ENCODE data around the gene CAMSAP3. TPM values are rescaled to one million over a fixed set of nuclear protein-coding genes. Genes with fewer than 3 reads are reported as not detected.
"Not testable (repeated sequence)": the region's sequence is repeated elsewhere in the genome, so short reads cannot be mapped to it uniquely, and the experiment has no call there.

Gene CAMSAP3
- polyA plus RNA-seq, 12 donors, result 0.06 to 8.8 (median 0.33) TPM; not detected in 2

- no peak for DNase-seq
These were observed 33.1 kb downstream of the CAMSAP3 start for GRCh38 chr19:7628589-7629311.

DNA sequence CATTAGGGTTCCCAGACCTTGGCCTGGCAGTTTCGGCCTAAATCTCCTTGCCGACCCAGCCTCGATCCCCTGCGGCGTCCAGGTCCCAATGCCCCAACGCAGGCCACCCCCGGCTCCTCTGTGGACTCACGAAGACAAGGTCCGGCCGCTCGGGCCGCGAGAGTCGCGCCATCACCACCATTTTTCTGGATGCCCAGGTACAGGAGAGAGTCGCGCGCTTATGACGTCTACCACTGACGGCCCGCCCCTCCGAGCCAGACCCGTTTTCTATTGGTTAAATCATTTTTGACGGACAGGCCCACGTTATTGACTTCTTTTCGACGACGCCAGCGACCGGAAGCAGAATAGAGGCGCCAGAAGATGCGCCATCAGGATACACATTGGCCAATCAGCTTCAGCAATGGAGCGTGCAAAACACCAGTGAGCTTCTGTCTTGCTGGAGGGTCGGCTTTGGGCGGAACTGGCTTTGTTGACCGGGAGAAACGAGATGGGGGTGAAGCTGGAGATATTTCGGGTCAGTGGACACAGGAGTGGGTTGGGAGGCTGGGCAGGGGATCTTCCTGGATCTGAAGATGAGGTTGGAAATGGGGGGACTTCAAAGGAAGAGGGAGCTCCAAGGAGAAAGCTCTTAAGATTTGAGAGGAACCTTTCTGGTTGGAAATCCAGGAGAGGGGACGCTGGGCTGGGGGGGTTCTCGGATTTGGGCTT lies 33.8 kb downstream of the CAMSAP3 start, which contains the start of the genes PET100 and XAB2:
TSS of gene PET100 (plus strand) at position 447 of the 708 bp plus-strand sequence. CDS start at position 488, 41 bp downstream.
TSS of gene XAB2 (minus strand) at position 199 of the 708 bp plus-strand sequence. CDS start at position 181, 18 bp downstream.
- peak; percentile 99 for DNase-seq

- no peak for DNase-seq
These were observed 35.9 kb downstream of the CAMSAP3 start for GRCh38 chr19:7631577-7631976.

GRCh38 chr19:7632340-7633203 lies 36.9 kb downstream of the CAMSAP3 start:
- DNase-seq, result no peak

- DNase-seq, result no peak
These were observed 38.0 kb downstream of the CAMSAP3 start, which contains the start of gene PCP2 for GRCh38 chr19:7633698-7634097. PCP2 (minus strand) TSS chr19:7633719; CDS start chr19:7633457, 262 bp downstream.

DNA sequence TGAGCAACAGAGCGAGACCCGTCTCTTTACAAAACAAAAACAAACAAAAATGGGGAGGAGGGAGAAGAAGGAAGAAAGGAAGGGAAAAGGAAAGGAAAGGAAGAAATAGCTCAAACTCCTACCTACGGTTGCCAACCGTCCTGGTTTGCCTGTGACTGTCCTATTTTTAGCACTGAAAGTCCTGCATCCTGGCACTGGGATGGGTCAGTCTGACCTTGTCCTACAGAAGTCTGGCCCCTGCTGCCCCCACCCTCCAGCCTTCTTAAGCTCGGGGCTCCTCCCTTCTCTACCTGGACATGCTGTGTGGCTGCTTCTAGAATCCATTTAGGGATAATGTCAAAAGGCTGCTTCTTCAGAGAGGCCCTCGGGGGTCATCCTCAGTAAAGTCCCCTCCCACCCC lies 40.0 kb downstream of the CAMSAP3 start:
- no peak for DNase-seq

DNA sequence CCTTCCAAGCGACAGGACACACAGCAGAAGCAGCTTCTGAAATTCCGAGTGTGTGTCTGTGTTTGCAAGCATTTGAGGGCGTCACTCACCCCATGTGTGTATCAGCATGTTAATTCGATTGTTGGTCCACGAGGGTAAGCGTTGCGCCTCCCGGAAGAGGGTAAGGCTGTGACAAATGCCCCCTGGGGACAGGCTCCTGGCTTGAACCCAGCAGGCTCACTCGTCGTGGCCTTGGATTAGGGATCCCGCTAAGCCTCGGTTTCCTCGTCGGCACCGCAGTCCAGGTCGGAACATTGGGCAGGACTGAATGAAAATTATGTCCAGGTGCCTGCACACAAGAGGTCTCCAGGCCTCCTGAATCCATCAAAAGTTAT lies 40.6 kb downstream of the CAMSAP3 start:
- no peak for DNase-seq

- DNase-seq, result no peak
These were observed 41.2 kb downstream of the CAMSAP3 start, which contains the start of gene STXBP2 for GRCh38 chr19:7636691-7637373. STXBP2 (plus strand) TSS chr19:7637110; CDS start chr19:7637150, 40 bp downstream.

- no peak for DNase-seq
These were observed 42.0 kb downstream of the CAMSAP3 start for GRCh38 chr19:7637374-7638256.

GRCh38 chr19:7638802-7639465 lies 43.3 kb downstream of the CAMSAP3 start:
- DNase-seq, result no peak

- DNase-seq, result no peak
These were observed 44.2 kb downstream of the CAMSAP3 start for GRCh38 chr19:7639863-7640348.

GRCh38 chr19:7640803-7641202 lies 45.1 kb downstream of the CAMSAP3 start:
- DNase-seq, result no peak

DNA sequence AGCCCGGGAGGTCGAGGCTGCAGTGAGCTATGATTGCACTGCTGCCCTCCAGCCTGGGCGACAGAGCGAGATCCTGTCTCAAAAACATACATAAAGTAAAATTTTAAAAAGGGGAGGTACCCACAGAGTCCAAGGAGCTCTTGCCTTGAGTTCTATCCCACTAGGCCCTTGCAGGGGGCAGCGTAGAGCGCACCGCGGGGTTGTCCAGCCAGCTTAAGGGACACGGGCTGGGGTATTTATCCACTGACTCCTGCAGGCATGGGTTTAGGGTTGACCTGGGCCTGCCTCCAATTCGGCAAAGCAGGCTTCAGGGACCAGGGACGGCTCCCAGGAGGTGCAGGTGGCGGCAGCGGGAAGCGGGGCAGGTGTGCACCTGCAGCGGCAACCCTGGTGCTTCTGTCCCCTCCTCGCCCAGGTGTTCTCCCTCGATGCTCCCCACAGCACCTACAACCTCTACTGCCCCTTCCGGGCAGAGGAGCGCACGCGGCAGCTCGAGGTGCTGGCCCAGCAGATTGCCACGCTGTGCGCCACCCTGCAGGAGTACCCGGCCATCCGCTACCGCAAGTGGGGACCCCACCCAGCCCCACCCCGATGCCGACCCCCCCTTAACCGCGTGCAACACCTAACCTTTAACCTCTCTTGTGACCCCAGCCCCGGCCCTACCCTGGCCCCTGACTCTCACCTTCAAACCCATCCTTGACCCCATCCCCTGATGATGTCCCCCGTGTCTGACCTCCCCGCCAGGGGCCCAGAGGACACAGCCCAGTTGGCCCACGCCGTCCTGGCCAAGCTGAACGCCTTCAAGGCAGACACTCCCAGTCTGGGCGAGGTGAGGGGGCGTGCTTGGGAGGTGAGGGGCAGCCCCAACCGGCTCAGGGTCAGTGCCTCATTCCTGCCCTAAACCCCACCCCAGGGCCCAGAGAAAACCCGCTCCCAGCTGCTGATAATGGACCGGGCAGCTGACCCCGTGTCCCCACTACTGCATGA lies 45.9 kb downstream of the CAMSAP3 start:
- DNase-seq, result no peak

GRCh38 chr19:7642295-7643030 lies 46.8 kb downstream of the CAMSAP3 start:
- no peak for DNase-seq

- no peak for DNase-seq
These were observed 47.4 kb downstream of the CAMSAP3 start for GRCh38 chr19:7643031-7643415.

GRCh38 chr19:7643629-7644549 lies 48.2 kb downstream of the CAMSAP3 start:
- DNase-seq, result not testable (repeated sequence)

Data from muscle of arm (tissue), 12 donors.